ENCODE measurements around the gene PITHD1.
A peak's percentile ranks its signal among the peaks of the same experiment; 100 is the strongest.
"Not testable (repeated sequence)": the region's sequence is repeated elsewhere in the genome, so short reads cannot be mapped to it uniquely, and the experiment has no call there.

The PITHD1 gene

GRCh38 chr1:23799570-23800399 is 21.6 kb downstream of the PITHD1 start:
- peak; percentile 25 for DNase-seq

- DNase-seq, result peak; percentile 94
Observed at GRCh38 chr1:23800400-23801337, 22.5 kb downstream of the PITHD1 start, which contains the start of gene GALE. Gene GALE, minus strand, starts transcription at chr1:23800754. Its CDS starts 1,747 bp downstream, at chr1:23799007.

DNA sequence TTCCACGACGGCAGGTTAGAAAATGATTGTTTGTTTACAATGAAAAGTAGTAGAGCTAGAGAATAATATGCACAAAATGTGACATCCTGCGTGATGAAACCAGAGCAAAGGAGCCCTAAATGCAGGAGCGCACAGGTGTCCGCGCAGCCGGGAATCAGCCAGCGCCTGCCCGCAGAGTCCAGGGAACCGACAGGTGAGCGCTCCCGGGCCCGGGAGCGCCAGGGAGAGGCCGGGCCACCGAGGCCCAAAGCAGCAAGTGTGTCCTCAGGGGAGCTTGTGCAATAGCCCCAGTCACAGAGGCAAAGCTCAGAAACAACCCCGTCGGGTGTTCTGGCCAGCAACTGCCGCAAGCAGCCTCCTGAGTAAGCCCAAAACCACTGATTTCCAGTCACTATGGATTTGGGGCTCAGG is 23.1 kb downstream of the PITHD1 start:
- DNase-seq, result peak; percentile 25

GRCh38 chr1:23801876-23802275 is 23.7 kb downstream of the PITHD1 start:
- DNase-seq, result no peak

DNA sequence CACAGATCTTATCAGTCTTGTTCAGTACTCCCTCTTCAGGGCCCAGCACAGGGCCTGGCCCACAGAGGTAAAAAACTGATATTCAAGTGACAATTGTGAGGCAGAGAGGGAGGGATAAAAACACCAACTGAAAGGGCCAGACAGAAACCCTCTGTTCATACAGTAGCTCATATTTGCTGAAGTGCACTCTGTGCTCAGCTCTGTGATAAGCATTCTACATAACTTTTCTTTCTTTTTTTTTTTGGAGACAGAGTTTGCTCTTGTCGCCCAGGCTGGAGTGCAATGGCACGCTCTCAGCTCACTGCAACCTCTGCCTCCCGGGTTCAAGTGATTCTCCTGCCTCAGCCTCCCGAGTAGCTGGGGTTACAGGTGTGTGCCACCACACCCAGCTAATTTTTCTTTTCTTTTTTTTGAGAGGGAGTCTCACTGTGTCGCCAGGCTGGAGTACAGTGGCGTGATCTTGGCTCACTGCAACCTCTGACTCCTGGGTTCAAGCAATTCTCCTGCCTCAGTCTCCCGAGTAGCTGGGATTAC is 24.7 kb downstream of the PITHD1 start:
- not testable (repeated sequence) for DNase-seq

- DNase-seq, result no peak
Observed at GRCh38 chr1:23803674-23804073, 25.5 kb downstream of the PITHD1 start.

- DNase-seq, result no peak
Observed at GRCh38 chr1:23804183-23804835, 26.1 kb downstream of the PITHD1 start.

DNA sequence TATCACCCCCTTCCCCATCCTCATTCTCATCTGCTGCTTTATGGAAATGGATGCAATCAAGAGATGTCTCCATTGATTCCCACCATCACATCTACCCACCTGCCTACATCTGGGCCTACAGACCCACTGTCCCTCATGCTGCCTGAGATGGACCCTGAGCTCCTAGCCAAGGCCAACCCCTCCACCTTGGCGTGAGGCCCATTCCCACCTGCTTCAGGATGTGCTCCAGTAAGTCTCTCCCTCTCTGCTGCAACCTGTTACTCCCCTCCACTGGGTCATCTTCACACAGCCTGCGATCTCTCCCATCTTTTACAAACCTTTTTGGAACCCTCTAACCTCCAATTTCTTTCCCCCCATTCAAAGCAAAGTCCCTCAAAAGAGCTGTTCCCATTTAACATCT is 26.8 kb downstream of the PITHD1 start:
- DNase-seq, result no peak

GRCh38 chr1:23806280-23806679 is 28.1 kb downstream of the PITHD1 start:
- no peak for DNase-seq

- no peak for DNase-seq
Observed at GRCh38 chr1:23807453-23807852, 29.2 kb downstream of the PITHD1 start.

DNA sequence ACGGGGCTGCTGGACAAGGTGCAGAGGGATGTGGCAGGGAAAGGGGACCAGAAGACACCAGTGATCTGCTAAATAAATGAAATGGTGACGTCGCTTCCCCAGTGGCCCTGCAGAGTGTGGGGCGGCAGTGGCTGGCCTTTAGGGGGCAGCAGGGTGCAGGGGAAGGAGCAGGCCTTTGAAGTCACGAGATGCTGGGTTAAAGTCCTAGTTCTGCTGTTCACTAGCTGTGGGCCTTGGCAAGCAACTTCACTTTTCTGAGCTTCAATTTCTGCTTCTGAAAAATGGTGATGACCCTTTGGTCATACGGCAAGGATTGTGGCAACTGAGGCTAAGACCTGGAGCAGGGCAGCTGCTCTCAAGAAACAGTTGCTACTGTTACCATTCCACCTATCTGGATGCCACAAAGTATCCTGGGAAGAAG is 31.5 kb downstream of the PITHD1 start:
- DNase-seq, result peak; percentile 51

DNA sequence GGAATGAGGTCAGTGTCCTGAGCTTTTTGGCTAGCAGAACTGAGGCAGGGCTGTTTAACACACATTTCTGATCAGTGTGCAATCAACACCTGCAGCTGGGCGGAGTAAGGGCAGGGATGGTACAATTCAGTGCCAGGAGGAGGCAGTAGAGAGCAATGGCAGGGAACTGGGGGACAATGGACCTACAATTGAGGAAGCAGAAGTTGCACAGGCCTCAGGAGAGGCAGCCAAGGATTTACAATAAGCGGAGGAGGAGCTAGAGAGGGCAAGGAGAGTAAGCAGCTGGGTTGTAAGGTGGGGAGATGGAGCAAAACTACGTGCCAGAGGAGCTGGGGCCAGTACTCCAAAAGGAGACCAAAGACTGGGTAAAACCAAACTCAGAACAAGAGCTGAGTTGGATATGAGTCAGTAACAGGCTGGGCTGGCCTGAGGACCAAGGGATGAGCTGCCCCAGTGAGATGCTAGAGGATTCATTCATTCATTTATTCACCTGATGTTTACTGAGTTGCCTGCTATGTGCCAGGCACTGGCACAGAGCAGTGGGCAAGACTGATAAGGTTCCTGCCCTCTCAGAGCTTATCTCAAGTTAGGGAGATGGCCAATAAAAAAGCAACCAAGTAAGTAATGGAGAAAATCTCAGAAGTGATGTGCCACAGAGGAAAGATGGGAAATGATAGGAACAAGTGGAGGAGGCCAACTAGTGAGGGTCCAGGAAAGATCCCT is 32.8 kb downstream of the PITHD1 start:
- DNase-seq, result no peak

- no peak for DNase-seq
Observed at GRCh38 chr1:23814016-23814415, 35.8 kb downstream of the PITHD1 start.

DNA sequence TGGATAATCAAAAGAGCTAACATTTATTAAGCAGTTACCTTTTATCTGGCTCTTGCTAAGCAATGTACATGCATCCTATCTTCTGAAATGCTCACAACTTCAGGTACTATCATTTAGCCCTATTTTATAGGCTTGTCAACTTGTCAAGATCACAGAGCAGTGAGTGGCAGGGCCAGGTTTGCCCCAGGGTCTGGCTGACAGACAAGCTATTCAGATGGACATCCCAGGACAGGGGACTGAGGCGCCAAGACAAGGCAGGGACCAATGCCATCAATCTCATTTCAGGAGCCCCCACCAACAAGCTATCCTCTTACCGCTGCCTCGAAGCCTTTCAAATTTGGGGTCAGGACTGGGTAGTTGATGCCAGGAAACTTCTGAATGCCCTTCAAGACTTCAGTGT is 38.1 kb downstream of the PITHD1 start:
- no peak for DNase-seq

GRCh38 chr1:23816906-23817305 is 38.7 kb downstream of the PITHD1 start:
- no peak for DNase-seq

GRCh38 chr1:23817633-23818032 is 39.4 kb downstream of the PITHD1 start:
- DNase-seq, result no peak

- DNase-seq, result no peak
Observed at GRCh38 chr1:23823767-23824166, 45.5 kb downstream of the PITHD1 start.

DNA sequence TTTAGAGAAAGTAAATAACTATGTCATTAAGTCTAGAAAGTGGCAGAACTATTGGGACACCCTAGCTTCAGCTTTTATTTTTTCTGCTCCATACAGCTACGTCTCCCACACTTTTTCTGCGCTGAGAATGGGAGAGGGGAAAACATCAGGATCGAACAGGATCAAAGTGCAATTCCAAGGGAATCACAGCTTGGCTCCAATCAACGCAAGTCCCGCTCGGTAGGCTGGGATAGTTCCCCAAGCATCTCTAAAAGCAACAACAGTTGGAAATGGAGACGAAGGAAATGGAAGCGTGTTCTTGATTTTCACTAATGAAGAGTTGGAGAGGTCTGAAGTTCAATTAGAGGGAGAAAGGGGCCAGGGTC is 46.5 kb downstream of the PITHD1 start:
- DNase-seq, result no peak

DNA sequence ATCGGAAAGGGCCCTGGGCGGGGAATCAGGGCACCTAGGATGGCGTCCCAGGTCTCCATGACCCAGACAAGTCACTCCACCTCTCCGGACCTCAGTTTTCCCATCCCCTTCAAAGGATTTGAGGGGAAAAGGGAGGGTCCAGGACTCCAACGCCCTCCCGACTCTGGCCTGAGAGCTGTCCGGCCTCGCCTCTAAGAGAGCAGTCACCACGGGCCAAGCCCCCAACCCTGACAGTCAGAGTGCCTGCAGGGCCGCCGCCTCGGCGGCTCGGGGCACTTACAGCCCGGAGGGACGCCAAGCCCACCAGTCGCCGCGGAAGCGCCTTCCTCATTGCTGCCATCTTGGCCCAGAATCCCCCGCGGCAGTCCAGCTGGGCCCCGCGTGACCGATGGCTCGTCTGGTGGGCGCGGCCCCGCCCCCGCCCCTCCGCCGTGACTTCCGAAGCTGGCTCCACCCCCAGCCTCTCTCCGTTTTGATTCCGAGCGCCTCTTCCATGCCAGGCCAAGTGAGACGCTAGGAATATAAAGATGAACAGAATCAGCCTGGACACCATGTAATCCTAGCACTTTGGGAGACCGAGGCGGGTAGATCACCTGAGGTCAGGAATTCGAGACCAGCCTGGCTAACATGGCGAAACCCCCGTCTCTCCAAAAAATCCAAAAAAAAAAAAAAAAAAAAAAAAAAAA is 47.0 kb downstream of the PITHD1 start, which contains the start of gene HMGCL:
TSS of gene HMGCL (minus strand) at position 354 of the 686 bp plus-strand sequence. CDS start at position 340, 14 bp downstream.
- peak; percentile 94 for DNase-seq

DNA sequence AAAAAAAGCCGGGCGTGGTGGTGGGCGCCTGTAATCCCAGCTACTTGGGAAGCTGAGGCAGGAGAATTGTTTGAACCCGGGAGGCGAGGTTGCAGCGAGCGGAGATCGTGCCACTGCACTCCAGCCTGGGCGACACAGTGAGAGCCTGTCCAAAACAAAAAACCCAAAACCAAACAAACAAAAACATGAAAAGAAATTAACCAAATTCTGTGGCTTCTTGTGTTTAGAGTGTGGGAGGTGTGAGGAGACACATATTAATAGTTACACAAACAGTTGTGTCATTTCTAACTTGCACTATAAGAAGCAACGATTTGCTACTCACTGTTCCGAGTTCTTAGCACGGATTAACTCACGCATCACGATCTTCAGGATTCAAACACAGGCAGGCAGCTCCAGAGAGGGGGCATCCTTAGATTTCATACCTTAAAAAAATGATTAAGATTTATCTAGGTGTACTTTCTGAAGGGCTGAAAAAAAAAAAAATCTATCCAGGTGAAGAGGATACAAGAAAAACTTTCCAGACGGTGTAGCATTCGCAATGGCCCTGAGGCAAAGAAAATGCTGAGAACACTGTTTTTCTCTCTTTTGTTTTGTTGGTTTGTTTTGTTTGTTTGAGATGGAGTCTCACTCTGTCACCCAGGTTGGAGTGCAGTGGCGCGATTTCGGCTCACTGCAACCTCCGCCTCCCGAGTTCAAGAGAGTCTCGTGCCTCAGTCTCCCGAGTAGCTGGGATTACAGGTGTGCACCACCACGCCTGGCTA is 47.7 kb downstream of the PITHD1 start:
- no peak for DNase-seq

DNA sequence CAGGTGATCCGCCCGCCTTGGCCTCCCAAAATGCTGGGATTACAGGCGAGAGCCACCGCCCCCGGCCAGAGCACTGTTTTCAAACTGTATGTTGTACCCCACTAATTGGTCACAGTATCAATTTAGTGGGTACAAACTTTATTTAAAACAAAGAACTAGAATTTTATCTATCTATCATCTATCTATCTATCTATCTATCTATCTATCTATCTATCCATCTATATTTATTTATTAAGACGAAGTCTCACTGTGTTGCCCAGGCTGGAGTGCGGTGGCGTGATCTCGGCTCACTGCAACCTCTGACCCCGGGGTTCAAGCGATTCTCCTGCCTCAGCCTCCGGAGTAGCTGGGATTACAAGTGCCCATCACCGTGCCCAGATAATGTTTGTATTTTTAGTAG is 48.4 kb downstream of the PITHD1 start:
- not testable (repeated sequence) for DNase-seq

Measured in NCI-H2227 treated with DMSO at 0.1 percent for 48 hours (cell line).